Stimulated activated effector memory CD8-positive, alpha-beta T cell treated with anti-CD3 and anti-CD28 coated beads, Interleukin-12 subunit alpha, Interleukin-12 subunit beta, amount 100 ng/mL, for 72 hours (primary cell): ENCODE data around the gene GTF3C4.

Experiments used
- ATAC-seq: fragments of 150-1000 bp; cut with Tn5 transposase; 2 replicates; pipeline ENCODE4 v1.10.0; 2021
- DNase-seq, 2 donors: peaks; one replicate each; pipeline ENCODE4 v3.0.0; 2021 to 2022; ENCODE audit warnings: low spot score in 2 of 2
- H3K27ac Mint-ChIP-seq: one replicate; pipeline ENCODE4 v1.8.0; 2022; ENCODE audit warnings: mild to moderate bottlenecking, mixed read lengths
- H3K36me3 Mint-ChIP-seq: one replicate; pipeline ENCODE4 v1.8.0; 2022; ENCODE audit warnings: mild to moderate bottlenecking, mixed read lengths
- H3K4me1 Mint-ChIP-seq: one replicate; pipeline ENCODE4 v1.8.0; 2022; ENCODE audit warnings: mixed read lengths
- H3K4me3 Mint-ChIP-seq: one replicate; pipeline ENCODE4 v1.8.0; 2022; ENCODE audit warnings: mild to moderate bottlenecking, mixed read lengths
- H3K9me3 Mint-ChIP-seq: one replicate; pipeline ENCODE4 v1.8.0; 2022; ENCODE audit warnings: mixed read lengths

GTF3C4 gene

GRCh38 chr9:132641216-132641615 lies 29.0 kb upstream of the GTF3C4 start:
- no peak overlapping the region for H3K27ac Mint-ChIP-seq
- no peak for ATAC-seq
- H3K4me1 Mint-ChIP-seq = no peaks in the 10 kb centered on the region
- DNase-seq = no peak
- peaks cover 88% of the 10 kb centered on the region for H3K36me3 Mint-ChIP-seq
- H3K4me3 Mint-ChIP-seq = no peak overlapping the region
- H3K9me3 Mint-ChIP-seq = no peaks in the 10 kb centered on the region

GRCh38 chr9:132644251-132644650 lies 26.0 kb upstream of the GTF3C4 start:
- H3K36me3 Mint-ChIP-seq = peaks cover 99% of the 10 kb centered on the region
- H3K4me3 Mint-ChIP-seq = no peak overlapping the region
- DNase-seq = no peak
- no peak for ATAC-seq
- H3K9me3 Mint-ChIP-seq = no peaks in the 10 kb centered on the region
- no peaks in the 10 kb centered on the region for H3K4me1 Mint-ChIP-seq
- no peak overlapping the region for H3K27ac Mint-ChIP-seq

GRCh38 chr9:132645306-132645705 lies 25.0 kb upstream of the GTF3C4 start:
- Mint-ChIP-seq H3K9me3 (no peaks in the 10 kb centered on the region), H3K4me3 (no peak overlapping the region), H3K4me1 (no peaks in the 10 kb centered on the region), H3K36me3 (peaks cover 98% of the 10 kb centered on the region), H3K27ac (no peak overlapping the region)
- ATAC-seq = no peak
- DNase-seq = no peak

- peaks cover 98% of the 10 kb centered on the region for H3K36me3 Mint-ChIP-seq
These were observed 24.6 kb upstream of the GTF3C4 start for GRCh38 chr9:132645711-132646110.

GRCh38 chr9:132646726-132647125 lies 23.5 kb upstream of the GTF3C4 start:
- H3K4me1 Mint-ChIP-seq = no peaks in the 10 kb centered on the region
- ATAC-seq (no peak), DNase-seq (no peak)
- no peak overlapping the region for H3K27ac Mint-ChIP-seq
- H3K4me3 Mint-ChIP-seq = no peak overlapping the region
- H3K9me3 Mint-ChIP-seq = no peaks in the 10 kb centered on the region
- peaks cover 98% of the 10 kb centered on the region for H3K36me3 Mint-ChIP-seq

More at GRCh38 chr9:132645711-132646110, 24.6 kb upstream of the GTF3C4 start:
- Mint-ChIP-seq H3K4me3 (no peak overlapping the region), H3K27ac (no peak overlapping the region), H3K4me1 (no peaks in the 10 kb centered on the region), H3K9me3 (no peaks in the 10 kb centered on the region)
- ATAC-seq = no peak
- DNase-seq = no peak

GRCh38 chr9:132647355-132647754 lies 22.9 kb upstream of the GTF3C4 start:
- Mint-ChIP-seq H3K4me3 (no peak overlapping the region), H3K9me3 (no peaks in the 10 kb centered on the region), H3K36me3 (peaks cover 98% of the 10 kb centered on the region), H3K27ac (no peak overlapping the region), H3K4me1 (no peaks in the 10 kb centered on the region)
- ATAC-seq = no peak
- no peak for DNase-seq

GRCh38 chr9:132647806-132648205 lies 22.5 kb upstream of the GTF3C4 start:
- DNase-seq (no peak), ATAC-seq (no peak)
- H3K27ac Mint-ChIP-seq = no peak overlapping the region
- no peaks in the 10 kb centered on the region for H3K4me1 Mint-ChIP-seq
- peaks cover 98% of the 10 kb centered on the region for H3K36me3 Mint-ChIP-seq
- H3K4me3 Mint-ChIP-seq = no peak overlapping the region
- no peaks in the 10 kb centered on the region for H3K9me3 Mint-ChIP-seq

- Mint-ChIP-seq H3K4me1 (no peaks in the 10 kb centered on the region), H3K9me3 (no peaks in the 10 kb centered on the region), H3K27ac (no peak overlapping the region), H3K4me3 (no peak overlapping the region), H3K36me3 (peaks cover 96% of the 10 kb centered on the region)
- DNase-seq (no peak), ATAC-seq (no peak)
These were observed 22.0 kb upstream of the GTF3C4 start for GRCh38 chr9:132648283-132648682.

- no peak for ATAC-seq
- Mint-ChIP-seq H3K27ac (no peak overlapping the region), H3K9me3 (no peaks in the 10 kb centered on the region), H3K4me1 (no peaks in the 10 kb centered on the region), H3K4me3 (no peak overlapping the region), H3K36me3 (peaks cover 95% of the 10 kb centered on the region)
- DNase-seq = no peak
These were observed 21.6 kb upstream of the GTF3C4 start for GRCh38 chr9:132648685-132649084.

GRCh38 chr9:132651259-132651658 lies 19.0 kb upstream of the GTF3C4 start:
- Mint-ChIP-seq H3K27ac (no peak overlapping the region), H3K4me3 (no peak overlapping the region), H3K36me3 (peaks cover 94% of the 10 kb centered on the region), H3K4me1 (no peaks in the 10 kb centered on the region), H3K9me3 (no peaks in the 10 kb centered on the region)
- no peak for DNase-seq
- no peak for ATAC-seq

- Mint-ChIP-seq H3K27ac (no peak overlapping the region), H3K4me3 (no peak overlapping the region), H3K4me1 (no peaks in the 10 kb centered on the region), H3K36me3 (peaks cover 50% of the 10 kb centered on the region), H3K9me3 (no peaks in the 10 kb centered on the region)
- no peak for DNase-seq
- no peak for ATAC-seq
These were observed 14.0 kb upstream of the GTF3C4 start for GRCh38 chr9:132656299-132656698.

GRCh38 chr9:132662152-132662945 lies 7.9 kb upstream of the GTF3C4 start:
- Mint-ChIP-seq H3K4me1 (no peaks in the 10 kb centered on the region), H3K4me3 (no peak overlapping the region), H3K9me3 (no peaks in the 10 kb centered on the region), H3K36me3 (peaks cover 6% of the 10 kb centered on the region), H3K27ac (no peak overlapping the region)
- DNase-seq (no peak), ATAC-seq (no peak)

GRCh38 chr9:132663117-132663516 lies 7.1 kb upstream of the GTF3C4 start:
- H3K4me3 Mint-ChIP-seq = no peak overlapping the region
- ATAC-seq = no peak
- peaks cover 6% of the 10 kb centered on the region for H3K36me3 Mint-ChIP-seq
- no peak overlapping the region for H3K27ac Mint-ChIP-seq
- H3K4me1 Mint-ChIP-seq = peaks cover 5% of the 10 kb centered on the region
- DNase-seq = no peak
- no peaks in the 10 kb centered on the region for H3K9me3 Mint-ChIP-seq

- Mint-ChIP-seq H3K36me3 (peaks cover 6% of the 10 kb centered on the region), H3K4me1 (peaks cover 6% of the 10 kb centered on the region), H3K9me3 (no peaks in the 10 kb centered on the region), H3K4me3 (no peak overlapping the region), H3K27ac (no peak overlapping the region)
- ATAC-seq (no peak), DNase-seq (no peak)
These were observed 6.4 kb upstream of the GTF3C4 start for GRCh38 chr9:132663851-132664250.

GRCh38 chr9:132669319-132669697 lies 956 bp upstream of the GTF3C4 start:
- Mint-ChIP-seq H3K27ac (peak overlapping the region; percentile 94), H3K4me1 (peaks cover 30% of the 10 kb centered on the region), H3K4me3 (peak overlapping the region; percentile 89), H3K9me3 (no peaks in the 10 kb centered on the region), H3K36me3 (peaks cover 32% of the 10 kb centered on the region)
- ATAC-seq = no peak
- DNase-seq = no peak

- ATAC-seq (peak; percentile 93), DNase-seq (peak; percentile 92 to 96)
- H3K9me3 Mint-ChIP-seq = no peaks in the 10 kb centered on the region
- peak within 1 kb of the TSS; percentile 89 for H3K4me3 Mint-ChIP-seq
- H3K36me3 Mint-ChIP-seq = peaks cover 32% of the 10 kb centered on the region
- H3K4me1 Mint-ChIP-seq = peaks cover 30% of the 10 kb centered on the region
- peak within 1 kb of the TSS; percentile 94 for H3K27ac Mint-ChIP-seq
These were observed 387 bp upstream of the GTF3C4 start, which contains the start of gene DDX31 for GRCh38 chr9:132669698-132670456. Gene DDX31, minus strand, starts transcription at chr9:132669983. Its CDS starts 49 bp downstream, at chr9:132669934.
